K562 (cell line): ENCODE measurements around the gene NT5DC4. TPM values are rescaled to one million over a fixed set of nuclear protein-coding genes. Genes with fewer than 3 reads are reported as not detected.
A peak's percentile ranks its signal among the peaks of the same experiment; 100 is the strongest.

Experiments
- DDX20 ChIP-seq: fragments of 450-650 bp; IDR thresholded peaks from 2 replicates; pipeline ENCODE4 v1.6.1; 2016; ENCODE audit warnings: missing genetic modification characterization, low read depth, mild to moderate bottlenecking, missing compliant biosample characterization, moderate library complexity
- FOS ChIP-seq: IDR thresholded peaks from 3 replicates; pipeline ENCODE4 v1.6.1; 2011; ENCODE audit not compliant: insufficient read length; ENCODE audit errors: extremely low read depth
- FOXJ2 ChIP-seq: fragments of 200-800 bp; sonication (Bioruptor generic); IDR thresholded peaks from 2 replicates; pipeline ENCODE4 v1.6.1; 2016; ENCODE audit warnings: missing genetic modification characterization, missing compliant biosample characterization
- HLTF ChIP-seq: fragments of 450-650 bp; IDR thresholded peaks from 2 replicates; pipeline ENCODE4 v1.6.1; 2016
- HMG20B ChIP-seq: fragments of 250-450 bp; sonication (Bioruptor Pico); IDR thresholded peaks from 2 replicates; pipeline ENCODE4 v1.5.0; 2021; ENCODE audit warnings: mild to moderate bottlenecking
- HOXB6 ChIP-seq: fragments of 250-450 bp; sonication (Bioruptor Pico); IDR thresholded peaks from 2 replicates; pipeline ENCODE4 v1.5.1; 2022; ENCODE audit warnings: mild to moderate bottlenecking, borderline replicate concordance
- JUND ChIP-seq, 2 experiments: IDR thresholded peaks; 2 replicates in 1 of 2; 3 replicates in 1 of 2; pipeline ENCODE4 v1.6.1; 2011; ENCODE audit warnings: borderline replicate concordance in 2 of 2, low read depth in 2 of 2, low read length in 2 of 2, improper control_type of control experiment in 1 of 2, missing biosample characterization in 1 of 2, missing genetic modification characterization in 1 of 2, missing genetic modification reagents in 1 of 2
- KAT8 ChIP-seq: fragments of 450-650 bp; IDR thresholded peaks from 2 replicates; pipeline ENCODE4 v1.6.1; 2016; ENCODE audit warnings: low read depth, mild to moderate bottlenecking
- NEUROD1 ChIP-seq: fragments of 150-350 bp; IDR thresholded peaks from 2 replicates; pipeline ENCODE4 v1.6.1; 2014; ENCODE audit warnings: borderline replicate concordance, low read length, low read depth; ENCODE audit not compliant: partially characterized antibody
- NONO ChIP-seq, 2 experiments: fragments of 200-400 bp in 1 of 2; fragments of 450-650 bp in 1 of 2; formaldehyde crosslinking in 1 of 2; IDR thresholded peaks; 2 replicates each; pipeline ENCODE4 v1.6.1; 2017; ENCODE audit warnings: low read depth in 2 of 2, mild to moderate bottlenecking in 2 of 2, moderate library complexity in 2 of 2, low read length in 1 of 2
- PHB2 ChIP-seq: fragments of 450-650 bp; IDR thresholded peaks from 2 replicates; pipeline ENCODE4 v1.6.1; 2017; ENCODE audit warnings: low read depth
- PTRF ChIP-seq: fragments of 450-650 bp; IDR thresholded peaks from 2 replicates; pipeline ENCODE4 v1.6.1; 2016; ENCODE audit warnings: mild to moderate bottlenecking, missing genetic modification characterization, missing compliant biosample characterization
- PTTG1 ChIP-seq: fragments of 450-650 bp; IDR thresholded peaks from 2 replicates; pipeline ENCODE4 v1.6.1; 2016; ENCODE audit warnings: low read depth, mild to moderate bottlenecking, missing genetic modification characterization, missing compliant biosample characterization
- RBFOX2 ChIP-seq: fragments of 200-400 bp; formaldehyde crosslinking; IDR thresholded peaks from 2 replicates; pipeline ENCODE4 v1.6.1; 2017; ENCODE audit warnings: low read depth, mild to moderate bottlenecking, low read length, moderate library complexity
- RFX1 ChIP-seq: fragments of 450-650 bp; IDR thresholded peaks from 2 replicates; pipeline ENCODE4 v1.6.1; 2016; ENCODE audit warnings: mild to moderate bottlenecking, moderate library complexity
- RNF2 ChIP-seq: sonication (generic); IDR thresholded peaks from 2 replicates; pipeline ENCODE4 v1.6.1; 2016
- RUNX1 ChIP-seq: sonication (generic); IDR thresholded peaks from 2 replicates; pipeline ENCODE4 v1.6.1; 2016; ENCODE audit warnings: antibody characterized with exemption, low read depth
- TFAM ChIP-seq: fragments of 250-450 bp; sonication (Bioruptor Pico); conservative IDR thresholded peaks from 2 replicates; pipeline ENCODE4 v1.5.0; 2021; ENCODE audit warnings: mild to moderate bottlenecking, moderate library complexity
- polyA plus RNA-seq, 8 experiments: library from polyadenylated mRNA; depleted of rRNA in 4 of 8; stranded (reverse) in 5 of 8; unstranded in 3 of 8; fragments of >200 nt; fragmentation: Nextera tagmentation in 2 of 8; fragmentation: Illumina TruSeq in 1 of 8; extraction: Ambion mirVana in 2 of 8; extraction: Trizol in 1 of 8; gene quantifications; 2 replicates each; pipeline versions ENCODE4 v1.2.1 to v1.2.3, GENCODE V29; 2011 to 2014; ENCODE audit warnings: inconsistent platforms in 1 of 8, missing spikeins in 1 of 8
- total RNA-seq, 7 experiments: library from RNA; depleted of rRNA in 6 of 7; stranded (reverse); fragments of >200 nt in 6 of 7; fragmentation: Illumina TruSeq in 2 of 7; extraction: Trizol in 2 of 7; gene quantifications; 2 replicates each; pipeline versions ENCODE4 v1.2.1 to v1.2.3, GENCODE V29; 2011 to 2021; ENCODE audit warnings: low replicate concordance in 1 of 7
- TF ChIP-seq, protein P1 (sequence below): sonication (generic); formaldehyde crosslinking; IDR thresholded peaks from 2 replicates; pipeline ENCODE4 v1.8.0; 2022; ENCODE audit warnings: missing genetic modification reagents, mild to moderate bottlenecking, moderate library complexity, borderline replicate concordance
- TF ChIP-seq, protein P2 (sequence below): fragments of 450-650 bp; IDR thresholded peaks from 2 replicates; pipeline ENCODE4 v1.7.1; 2018; ENCODE audit warnings: mild to moderate bottlenecking, low read depth; ENCODE audit not compliant: partially characterized antibody
- TF ChIP-seq, protein P3 (sequence below): fragments of 450-650 bp; IDR thresholded peaks from 2 replicates; pipeline ENCODE4 v1.6.1; 2014; ENCODE audit warnings: low read depth, mild to moderate bottlenecking, moderate library complexity, borderline replicate concordance
- TF ChIP-seq, protein P4 (sequence below): fragments of 450-650 bp; formaldehyde crosslinking; IDR thresholded peaks from 2 replicates; pipeline ENCODE4 v1.4.0; 2020; ENCODE audit warnings: mild to moderate bottlenecking, moderate library complexity

Gene NT5DC4
- total and polyA plus RNA-seq, 9 of the 15 experiments (the other 6 are each of a cell fraction or from before 2014, with no cell fraction given) = 0.44 to 6.9 (median 2.5) TPM

DNA sequence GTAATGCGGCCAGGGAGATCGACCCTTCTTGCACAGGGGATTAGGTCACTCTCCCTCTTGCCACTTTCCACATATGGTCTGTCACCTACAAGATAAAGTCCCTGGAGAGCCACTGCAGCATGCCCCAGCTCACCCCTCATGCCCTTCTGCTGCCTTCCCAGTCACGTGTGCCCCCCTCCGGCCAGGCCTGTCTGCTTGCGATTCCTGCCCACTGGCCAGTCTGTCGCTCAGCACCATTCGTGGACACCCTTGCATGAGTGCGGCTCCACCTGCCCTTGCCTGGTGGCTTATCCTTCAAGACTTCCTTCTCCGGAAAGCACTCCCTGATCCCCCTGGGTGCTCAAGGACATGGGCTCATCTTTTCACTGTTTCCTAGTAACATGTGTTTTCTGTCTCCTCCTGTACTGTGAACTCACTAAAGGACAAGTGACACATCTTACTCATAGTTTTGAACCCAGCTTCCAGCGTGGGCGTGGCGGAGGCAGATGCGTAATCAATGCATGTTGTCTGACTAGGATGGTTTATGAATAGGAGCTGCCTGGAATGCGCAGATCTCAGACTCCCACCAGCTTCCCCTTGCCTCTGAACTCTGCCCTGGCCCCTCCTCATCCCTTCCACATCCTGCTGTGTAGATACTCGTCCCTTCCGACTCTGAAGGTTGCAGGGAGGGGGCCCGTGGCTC, 7.8 kb upstream of the NT5DC4 start (continued):
- TF ChIP-seq NEUROD1 = peak; percentile 48
- TF ChIP-seq, protein P1, sequence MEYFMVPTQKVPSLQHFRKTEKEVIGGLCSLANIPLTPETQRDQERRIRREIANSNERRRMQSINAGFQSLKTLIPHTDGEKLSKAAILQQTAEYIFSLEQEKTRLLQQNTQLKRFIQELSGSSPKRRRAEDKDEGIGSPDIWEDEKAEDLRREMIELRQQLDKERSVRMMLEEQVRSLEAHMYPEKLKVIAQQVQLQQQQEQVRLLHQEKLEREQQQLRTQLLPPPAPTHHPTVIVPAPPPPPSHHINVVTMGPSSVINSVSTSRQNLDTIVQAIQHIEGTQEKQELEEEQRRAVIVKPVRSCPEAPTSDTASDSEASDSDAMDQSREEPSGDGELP = peak; percentile 56; the same call in 1 of the 2 replicates
- TF ChIP-seq PTRF (tag) = no peak
- no peak for TF ChIP-seq HOXB6 (CRISPR knock-in tag)
- TF ChIP-seq, protein P2, sequence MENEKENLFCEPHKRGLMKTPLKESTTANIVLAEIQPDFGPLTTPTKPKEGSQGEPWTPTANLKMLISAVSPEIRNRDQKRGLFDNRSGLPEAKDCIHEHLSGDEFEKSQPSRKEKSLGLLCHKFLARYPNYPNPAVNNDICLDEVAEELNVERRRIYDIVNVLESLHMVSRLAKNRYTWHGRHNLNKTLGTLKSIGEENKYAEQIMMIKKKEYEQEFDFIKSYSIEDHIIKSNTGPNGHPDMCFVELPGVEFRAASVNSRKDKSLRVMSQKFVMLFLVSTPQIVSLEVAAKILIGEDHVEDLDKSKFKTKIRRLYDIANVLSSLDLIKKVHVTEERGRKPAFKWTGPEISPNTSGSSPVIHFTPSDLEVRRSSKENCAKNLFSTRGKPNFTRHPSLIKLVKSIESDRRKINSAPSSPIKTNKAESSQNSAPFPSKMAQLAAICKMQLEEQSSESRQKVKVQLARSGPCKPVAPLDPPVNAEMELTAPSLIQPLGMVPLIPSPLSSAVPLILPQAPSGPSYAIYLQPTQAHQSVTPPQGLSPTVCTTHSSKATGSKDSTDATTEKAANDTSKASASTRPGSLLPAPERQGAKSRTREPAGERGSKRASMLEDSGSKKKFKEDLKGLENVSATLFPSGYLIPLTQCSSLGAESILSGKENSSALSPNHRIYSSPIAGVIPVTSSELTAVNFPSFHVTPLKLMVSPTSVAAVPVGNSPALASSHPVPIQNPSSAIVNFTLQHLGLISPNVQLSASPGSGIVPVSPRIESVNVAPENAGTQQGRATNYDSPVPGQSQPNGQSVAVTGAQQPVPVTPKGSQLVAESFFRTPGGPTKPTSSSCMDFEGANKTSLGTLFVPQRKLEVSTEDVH = no peak
- peak; percentile 46; the same call in 1 of the 2 replicates for TF ChIP-seq RFX1
- TF ChIP-seq FOXJ2 (tag) = no peak
- no peak for TF ChIP-seq HMG20B
- TF ChIP-seq PTTG1 = no peak
- TF ChIP-seq, protein P3, sequence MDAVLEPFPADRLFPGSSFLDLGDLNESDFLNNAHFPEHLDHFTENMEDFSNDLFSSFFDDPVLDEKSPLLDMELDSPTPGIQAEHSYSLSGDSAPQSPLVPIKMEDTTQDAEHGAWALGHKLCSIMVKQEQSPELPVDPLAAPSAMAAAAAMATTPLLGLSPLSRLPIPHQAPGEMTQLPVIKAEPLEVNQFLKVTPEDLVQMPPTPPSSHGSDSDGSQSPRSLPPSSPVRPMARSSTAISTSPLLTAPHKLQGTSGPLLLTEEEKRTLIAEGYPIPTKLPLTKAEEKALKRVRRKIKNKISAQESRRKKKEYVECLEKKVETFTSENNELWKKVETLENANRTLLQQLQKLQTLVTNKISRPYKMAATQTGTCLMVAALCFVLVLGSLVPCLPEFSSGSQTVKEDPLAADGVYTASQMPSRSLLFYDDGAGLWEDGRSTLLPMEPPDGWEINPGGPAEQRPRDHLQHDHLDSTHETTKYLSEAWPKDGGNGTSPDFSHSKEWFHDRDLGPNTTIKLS = no peak
- TF ChIP-seq JUND (IDR thresholded peaks at IDR 0.05; ENCODE audit: borderline replicate concordance, low read depth, low read length) = peak; percentile 32; the same call in 1 of the 2 replicates
- no peak; the same call in 2 of the 3 replicates for TF ChIP-seq JUND (tag; IDR thresholded peaks at IDR 0.05; ENCODE audit: borderline replicate concordance, low read depth, low read length)
- no peak for TF ChIP-seq FOS
- TF ChIP-seq RBFOX2 = 0 out of 2 replicates have a peak, but pooled peaks have one; percentile 29
- no peak for TF ChIP-seq PHB2
- TF ChIP-seq DDX20 (tag) = no peak
- TF ChIP-seq NONO (IDR thresholded peaks at IDR 0.05; ENCODE audit: low read depth in 2 of 2, low read length in 1 of 2) = no peak
- TF ChIP-seq RUNX1 = no peak
- TF ChIP-seq HLTF = no peak
- TF ChIP-seq RNF2 = no peak
- TF ChIP-seq TFAM = no peak
- TF ChIP-seq KAT8 = no peak
- TF ChIP-seq, protein P4, sequence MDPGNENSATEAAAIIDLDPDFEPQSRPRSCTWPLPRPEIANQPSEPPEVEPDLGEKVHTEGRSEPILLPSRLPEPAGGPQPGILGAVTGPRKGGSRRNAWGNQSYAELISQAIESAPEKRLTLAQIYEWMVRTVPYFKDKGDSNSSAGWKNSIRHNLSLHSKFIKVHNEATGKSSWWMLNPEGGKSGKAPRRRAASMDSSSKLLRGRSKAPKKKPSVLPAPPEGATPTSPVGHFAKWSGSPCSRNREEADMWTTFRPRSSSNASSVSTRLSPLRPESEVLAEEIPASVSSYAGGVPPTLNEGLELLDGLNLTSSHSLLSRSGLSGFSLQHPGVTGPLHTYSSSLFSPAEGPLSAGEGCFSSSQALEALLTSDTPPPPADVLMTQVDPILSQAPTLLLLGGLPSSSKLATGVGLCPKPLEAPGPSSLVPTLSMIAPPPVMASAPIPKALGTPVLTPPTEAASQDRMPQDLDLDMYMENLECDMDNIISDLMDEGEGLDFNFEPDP (CRISPR knock-in tag) = no peak
